GM10847 (cell line): ENCODE data around the gene BARX2.

Source experiments
- POLR2A ChIP-seq: IDR thresholded peaks from 2 replicates; pipeline ENCODE4 v1.6.1; 2011; ENCODE audit not compliant: insufficient read length; ENCODE audit errors: extremely low read depth

The BARX2 gene

GRCh38 chr11:129375751-129376657 lies at the start of gene BARX2:
BARX2 (plus strand) TSS chr11:129375848; CDS start chr11:129376036, 188 bp downstream.
- no peak for TF ChIP-seq POLR2A

- no peak for TF ChIP-seq POLR2A
These were observed 48.7 kb upstream of the BARX2 start for GRCh38 chr11:129326921-129327320.

GRCh38 chr11:129328756-129329155 lies 46.9 kb upstream of the BARX2 start:
- no peak for TF ChIP-seq POLR2A

GRCh38 chr11:129331217-129331616 lies 44.4 kb upstream of the BARX2 start:
- no peak for TF ChIP-seq POLR2A

- no peak for TF ChIP-seq POLR2A
These were observed 43.8 kb upstream of the BARX2 start for GRCh38 chr11:129331871-129332274.

GRCh38 chr11:129333873-129334272 lies 41.8 kb upstream of the BARX2 start:
- no peak for TF ChIP-seq POLR2A

- no peak for TF ChIP-seq POLR2A
These were observed 28.7 kb upstream of the BARX2 start for GRCh38 chr11:129346916-129347315.

GRCh38 chr11:129348813-129349212 lies 26.8 kb upstream of the BARX2 start:
- TF ChIP-seq POLR2A = no peak

- no peak for TF ChIP-seq POLR2A
These were observed 23.0 kb upstream of the BARX2 start for GRCh38 chr11:129352676-129353075.

GRCh38 chr11:129354691-129355090 lies 21.0 kb upstream of the BARX2 start:
- TF ChIP-seq POLR2A = no peak

GRCh38 chr11:129359748-129360147 lies 15.9 kb upstream of the BARX2 start:
- no peak for TF ChIP-seq POLR2A

GRCh38 chr11:129364143-129364654 lies 11.4 kb upstream of the BARX2 start:
- no peak for TF ChIP-seq POLR2A

GRCh38 chr11:129365816-129366215 lies 9.8 kb upstream of the BARX2 start:
- no peak for TF ChIP-seq POLR2A

GRCh38 chr11:129366737-129367597 lies 8.7 kb upstream of the BARX2 start:
- TF ChIP-seq POLR2A = no peak

- no peak for TF ChIP-seq POLR2A
These were observed 6.6 kb upstream of the BARX2 start for GRCh38 chr11:129368889-129369672.
